H1 (cell line): ENCODE measurements around the gene HINT1. TPM values are rescaled to one million over a fixed set of nuclear protein-coding genes. Genes with fewer than 3 reads are reported as not detected.

Experiments
- NRF1 ChIP-seq: IDR thresholded peaks from 2 replicates; pipeline ENCODE4 v1.6.1; 2011; ENCODE audit warnings: mild to moderate bottlenecking, low read depth, low read length, improper control_type of control experiment
- USF2 ChIP-seq: IDR thresholded peaks from 2 replicates; pipeline ENCODE4 v1.6.1; 2011; ENCODE audit warnings: low read length, improper control_type of control experiment
- polyA plus RNA-seq, 7 experiments: library from polyadenylated mRNA; depleted of rRNA in 3 of 7; stranded (reverse) in 5 of 7; unstranded in 2 of 7; fragments of >200 nt in 5 of 7; fragments of 200-250 nt in 2 of 7; gene quantifications; 1 replicate in 5 of 7; 2 replicates in 1 of 7; 4 replicates in 1 of 7; pipeline versions ENCODE4 v1.2.1 to v1.2.3, GENCODE V29; 2011 to 2013; ENCODE audit warnings: missing spikeins in 2 of 7, mixed read lengths in 2 of 7
- total RNA-seq: library from RNA; stranded (reverse); fragmentation: NEBNext Ultra II Directional; extraction: Animal tissue kit (Norgen Biotek cat#: 25700); gene quantifications from 2 replicates; pipeline ENCODE4 v1.2.1, GENCODE V29; 2021

Gene HINT1
- total and polyA plus RNA-seq, 2 of the 8 experiments (the other 6 are each of a cell fraction or from before 2014, with no cell fraction given), result 230 to 479 TPM

- TF ChIP-seq USF2, result no peak
- TF ChIP-seq NRF1, result no peak
Observed at GRCh38 chr5:131182839-131183238, 17.8 kb upstream of the HINT1 start (continued).
